ENCODE data around the gene CELSR1. TPM values are rescaled to one million over a fixed set of nuclear protein-coding genes. Genes with fewer than 3 reads are reported as not detected.

The CELSR1 gene
- total RNA-seq, 1 donor from 2014 or later = 27.6 TPM

GRCh38 chr22:46380069-46380468 lies 157.4 kb downstream of the CELSR1 start:
- peaks cover 7% of the 10 kb centered on the region for H3K4me1 ChIP-seq (ENCODE audit: insufficient read depth, low read length)
- FAIRE-seq = no peak
- peaks cover 48% of the 10 kb centered on the region for H3K36me3 Mint-ChIP-seq (ENCODE audit: low read depth, unreplicated experiment)

GRCh38 chr22:46379066-46379930 lies 158.1 kb downstream of the CELSR1 start:
- H3K4me2 ChIP-seq (ENCODE audit: low read length) = no peak overlapping the region
- Mint-ChIP-seq H3K27me3 (ENCODE audit: low read depth, unreplicated experiment) (peaks cover 9% of the 10 kb centered on the region), H3K9me3 (ENCODE audit: unreplicated experiment) (peaks cover 19% of the 10 kb centered on the region), H3K4me3 (ENCODE audit: unreplicated experiment) (no peak overlapping the region), H3K36me3 (ENCODE audit: low read depth, unreplicated experiment) (peaks cover 52% of the 10 kb centered on the region), H3K4me1 (ENCODE audit: low read depth, unreplicated experiment) (peaks cover 5% of the 10 kb centered on the region), H3K27ac (ENCODE audit: unreplicated experiment) (no peak overlapping the region)
- no peaks in the 10 kb centered on the region for H3K79me2 ChIP-seq (ENCODE audit: insufficient read depth, low read length)
- peaks cover 5% of the 10 kb centered on the region for H3K27me3 ChIP-seq (ENCODE audit: insufficient read depth, low read length)
- H3K4me1 ChIP-seq (ENCODE audit: insufficient read depth, low read length) = peaks cover 9% of the 10 kb centered on the region
- no peaks in the 10 kb centered on the region for H4K20me1 ChIP-seq (ENCODE audit: insufficient read depth, low read length)
- H2AFZ ChIP-seq (ENCODE audit: low read depth, low read length) = no peak overlapping the region
- H3K9ac ChIP-seq (ENCODE audit: low read length) = no peak overlapping the region
- no peak for TF ChIP-seq CTCF (IDR thresholded peaks at IDR 0.05; ENCODE audit: insufficient read depth, low read depth, low read length)
- TF ChIP-seq EZH2 (IDR thresholded peaks at IDR 0.05; ENCODE audit: insufficient read depth, low read length) = no peak
- peaks cover 2% of the 10 kb centered on the region for H3K9me3 ChIP-seq (ENCODE audit: insufficient read depth, low read depth, low read length)
- DNase-seq (ENCODE audit: low read depth) (no peak), FAIRE-seq (no peak)
- no peak overlapping the region for H3K4me3 ChIP-seq (ENCODE audit: insufficient read depth, low read depth, low read length)
- H3K27ac ChIP-seq (ENCODE audit: low read depth, low read length) = no peak overlapping the region
- no peaks in the 10 kb centered on the region for H3K36me3 ChIP-seq (ENCODE audit: insufficient read depth, low read length)

More at GRCh38 chr22:46380069-46380468, 157.4 kb downstream of the CELSR1 start:
- no peak for TF ChIP-seq CTCF (IDR thresholded peaks at IDR 0.05; ENCODE audit: insufficient read depth, low read depth, low read length)
- no peak for TF ChIP-seq EZH2 (IDR thresholded peaks at IDR 0.05; ENCODE audit: insufficient read depth, low read length)
- H3K9me3 Mint-ChIP-seq (ENCODE audit: unreplicated experiment) = peaks cover 18% of the 10 kb centered on the region
- Histone ChIP-seq H3K9ac (ENCODE audit: low read length) (no peak overlapping the region), H3K4me2 (ENCODE audit: low read length) (no peak overlapping the region), H2AFZ (ENCODE audit: low read depth, low read length) (no peak overlapping the region), H3K4me3 (ENCODE audit: insufficient read depth, low read depth, low read length) (no peak overlapping the region), H3K27me3 (ENCODE audit: insufficient read depth, low read length) (peaks cover 5% of the 10 kb centered on the region), H3K79me2 (ENCODE audit: insufficient read depth, low read length) (no peaks in the 10 kb centered on the region), H4K20me1 (ENCODE audit: insufficient read depth, low read length) (no peaks in the 10 kb centered on the region), H3K36me3 (ENCODE audit: insufficient read depth, low read length) (no peaks in the 10 kb centered on the region), H3K27ac (ENCODE audit: low read depth, low read length) (no peak overlapping the region), H3K9me3 (ENCODE audit: insufficient read depth, low read depth, low read length) (peaks cover 2% of the 10 kb centered on the region)
- peaks cover 5% of the 10 kb centered on the region for H3K4me1 Mint-ChIP-seq (ENCODE audit: low read depth, unreplicated experiment)
- no peak overlapping the region for H3K27ac Mint-ChIP-seq (ENCODE audit: unreplicated experiment)
- no peak for DNase-seq (ENCODE audit: low read depth)
- peaks cover 9% of the 10 kb centered on the region for H3K27me3 Mint-ChIP-seq (ENCODE audit: low read depth, unreplicated experiment)
- H3K4me3 Mint-ChIP-seq (ENCODE audit: unreplicated experiment) = no peak overlapping the region
